Mesenchymal stem cell (in vitro differentiated cells and primary cell): ENCODE measurements around the gene ANO10.
"Not testable (repeated sequence)": the region's sequence is repeated elsewhere in the genome, so short reads cannot be mapped to it uniquely, and the experiment has no call there.

ENCODE experiments used
- DNase-seq: peaks from one replicate; pipeline ENCODE4 v3.0.0-alpha.2; 2013
- H2AFZ ChIP-seq: one replicate; pipeline ENCODE4 v1.6.1; 2013; ENCODE audit warnings: low read depth, mild to moderate bottlenecking, control low read depth, inconsistent platforms, low read length, moderate library complexity
- H2AK5ac ChIP-seq: 2 replicates; pipeline ENCODE4 v1.6.1; 2013; ENCODE audit warnings: low read length, moderate library complexity, mild to moderate bottlenecking, inconsistent platforms; ENCODE audit not compliant: severe bottlenecking
- H2BK120ac ChIP-seq: one replicate; pipeline ENCODE4 v1.6.1; 2013; ENCODE audit warnings: low read depth, mild to moderate bottlenecking, inconsistent platforms, low read length, moderate library complexity
- H2BK12ac ChIP-seq, 2 experiments: one replicate each; pipeline ENCODE4 v1.6.1; 2013; ENCODE audit warnings: inconsistent platforms in 2 of 2, low read length in 2 of 2, mild to moderate bottlenecking in 2 of 2, moderate library complexity in 2 of 2, control low read depth in 1 of 2
- H2BK15ac ChIP-seq: one replicate; pipeline ENCODE4 v1.6.1; 2013; ENCODE audit warnings: mild to moderate bottlenecking, low read depth, inconsistent platforms; ENCODE audit not compliant: poor library complexity, severe bottlenecking
- H2BK5ac ChIP-seq: 2 replicates; pipeline ENCODE4 v1.6.1; 2013; ENCODE audit warnings: low read depth, mild to moderate bottlenecking, low read length, control low read depth, inconsistent platforms; ENCODE audit not compliant: poor library complexity, severe bottlenecking
- H3K14ac ChIP-seq, 2 experiments: one replicate each; pipeline ENCODE4 v1.6.1; 2013; ENCODE audit warnings: inconsistent platforms in 2 of 2, low read length in 2 of 2, control low read depth in 1 of 2, mild to moderate bottlenecking in 1 of 2, moderate library complexity in 1 of 2
- H3K18ac ChIP-seq, 2 experiments: one replicate each; pipeline ENCODE4 v1.6.1; 2013; ENCODE audit warnings: inconsistent platforms in 2 of 2, low read length in 2 of 2, control low read depth in 1 of 2, low read depth in 1 of 2, mild to moderate bottlenecking in 1 of 2
- H3K23ac ChIP-seq, 2 experiments: one replicate each; pipeline ENCODE4 v1.6.1; 2013; ENCODE audit warnings: inconsistent platforms in 2 of 2, low read length in 2 of 2, mild to moderate bottlenecking in 2 of 2, moderate library complexity in 2 of 2, control low read depth in 1 of 2
- H3K27ac ChIP-seq: 2 replicates; pipeline ENCODE4 v1.5.1; 2013; ENCODE audit warnings: mild to moderate bottlenecking, moderate library complexity, low read length, control low read depth, inconsistent platforms; ENCODE audit not compliant: poor library complexity, severe bottlenecking
- H3K27me3 ChIP-seq, 2 experiments: 2 replicates each; pipeline versions ENCODE4 v1.6.1 to v1.7.0; 2013; ENCODE audit warnings: low read length in 2 of 2, mild to moderate bottlenecking in 2 of 2, moderate library complexity in 2 of 2, control low read depth in 1 of 2, inconsistent platforms in 1 of 2; ENCODE audit not compliant: control insufficient read depth in 1 of 2, insufficient read depth in 1 of 2
- H3K36me3 ChIP-seq, 2 experiments: 2 replicates each; pipeline versions ENCODE4 v1.6.1 to v1.7.0; 2013; ENCODE audit warnings: low read length in 2 of 2, control low read depth in 1 of 2, inconsistent platforms in 1 of 2, low read depth in 1 of 2, mild to moderate bottlenecking in 1 of 2; ENCODE audit not compliant: insufficient read depth in 2 of 2, control insufficient read depth in 1 of 2
- H3K4ac ChIP-seq, 2 experiments: one replicate each; pipeline ENCODE4 v1.6.1; 2013; ENCODE audit warnings: inconsistent platforms in 2 of 2, low read length in 2 of 2, mild to moderate bottlenecking in 2 of 2, moderate library complexity in 2 of 2, control low read depth in 1 of 2, low read depth in 1 of 2
- H3K4me1 ChIP-seq: 2 replicates; pipeline ENCODE4 v1.6.1; 2013; ENCODE audit warnings: low read depth, low read length, control low read depth; ENCODE audit not compliant: control insufficient read depth, insufficient read depth
- H3K4me2 ChIP-seq: 2 replicates; pipeline ENCODE4 v1.6.1; 2013; ENCODE audit warnings: low read length, mild to moderate bottlenecking, inconsistent platforms; ENCODE audit not compliant: poor library complexity, severe bottlenecking
- H3K4me3 ChIP-seq, 2 experiments: 2 replicates each; pipeline versions ENCODE4 v1.5.1 to v1.7.0; 2013; ENCODE audit warnings: low read length in 2 of 2, mild to moderate bottlenecking in 2 of 2, control low read depth in 1 of 2, low read depth in 1 of 2; ENCODE audit not compliant: insufficient read depth in 1 of 2
- H3K79me1 ChIP-seq: replicated peaks from 2 replicates; pipeline ENCODE4 v1.6.1; 2013; ENCODE audit warnings: mild to moderate bottlenecking, control low read depth, low read length, inconsistent platforms; ENCODE audit not compliant: poor library complexity, severe bottlenecking
- H3K9ac ChIP-seq: 2 replicates; pipeline ENCODE4 v1.7.0; 2013; ENCODE audit warnings: mild to moderate bottlenecking, low read length, moderate library complexity
- H3K9me3 ChIP-seq: 2 replicates; pipeline ENCODE4 v1.7.0; 2013; ENCODE audit warnings: mild to moderate bottlenecking, low read length; ENCODE audit not compliant: control insufficient read depth
- H4K8ac ChIP-seq: one replicate; pipeline ENCODE4 v1.6.1; 2013; ENCODE audit warnings: inconsistent platforms, mild to moderate bottlenecking, low read length, moderate library complexity
- H4K91ac ChIP-seq: one replicate; pipeline ENCODE4 v1.6.1; 2013; ENCODE audit warnings: mild to moderate bottlenecking, low read length, inconsistent platforms
- WGBS: methylation state at CpG from one replicate; pipeline ENCODE4 v1.1.7; 2013; ENCODE audit warnings: mixed read lengths; 5-methylcytosine and 5-hydroxymethylcytosine counted together

The ANO10 gene

DNA sequence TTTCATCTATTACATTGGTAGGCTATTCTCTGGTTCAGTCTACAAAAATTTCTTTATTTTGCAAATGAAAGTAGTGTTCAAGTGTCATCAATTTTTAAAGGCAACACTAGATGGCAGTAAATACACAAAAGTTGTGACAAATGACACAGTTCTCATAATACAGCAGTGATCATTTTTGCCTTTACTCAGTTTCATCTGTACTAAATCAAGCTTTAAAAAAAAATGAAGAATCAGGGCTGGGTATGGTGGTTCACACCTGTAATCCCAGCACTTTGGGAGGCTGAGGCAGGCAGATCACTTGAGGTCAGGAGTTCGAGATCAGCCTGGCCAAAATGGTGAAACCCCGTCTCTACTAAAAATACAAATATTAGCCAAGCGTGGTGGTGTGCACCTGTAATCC, 77.5 kb downstream of the ANO10 start:
- not testable (repeated sequence) for H3K9me3 ChIP-seq, H2BK12ac ChIP-seq, H3K27me3 ChIP-seq, H4K8ac ChIP-seq, H2BK15ac ChIP-seq, H3K23ac ChIP-seq, H4K91ac ChIP-seq, H2AFZ ChIP-seq, H3K79me1 ChIP-seq, H3K9ac ChIP-seq, H3K14ac ChIP-seq, H3K4me2 ChIP-seq, H2BK5ac ChIP-seq, H3K4me1 ChIP-seq, H3K27ac ChIP-seq, H2AK5ac ChIP-seq, H2BK120ac ChIP-seq, H3K36me3 ChIP-seq, H3K4ac ChIP-seq, H3K4me3 ChIP-seq, H3K18ac ChIP-seq
- WGBS = 95% methylated on average over 3 of the region's 3 CpGs
- DNase-seq = peak; percentile 59

DNA sequence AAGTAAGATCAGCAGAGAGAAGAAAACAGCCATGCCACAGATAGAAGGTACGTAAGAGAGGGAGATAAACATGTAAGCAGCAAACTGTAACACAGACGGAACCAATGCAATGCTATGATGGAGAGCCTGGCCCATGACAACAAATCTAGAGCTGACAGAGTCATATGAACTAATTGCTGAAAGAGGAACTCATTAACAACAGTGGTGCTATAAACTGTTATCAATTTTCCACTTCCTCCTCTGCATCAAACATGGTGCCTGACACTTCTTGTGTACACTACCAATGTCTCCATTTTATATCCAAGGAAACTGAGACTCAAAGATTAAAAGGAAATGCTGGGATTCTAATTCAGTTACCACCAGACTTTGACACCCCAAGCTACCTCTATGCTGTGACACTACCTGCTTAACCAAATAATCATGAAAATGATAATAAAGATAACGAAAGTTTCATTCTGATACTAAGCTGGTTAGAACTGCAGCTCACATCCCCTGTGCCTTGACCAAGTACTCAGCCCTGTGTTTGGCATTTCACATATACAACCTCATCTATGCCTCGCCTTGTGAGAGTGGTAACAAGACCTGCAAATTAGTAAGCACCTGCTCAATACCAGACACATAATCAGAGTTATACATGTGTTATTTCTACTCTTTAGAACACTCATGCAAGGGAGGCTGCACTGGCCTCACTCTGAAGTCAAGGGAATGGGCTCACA, 79.3 kb downstream of the ANO10 start:
- Histone ChIP-seq H2BK12ac (no peak overlapping the region), H2BK5ac (no peak overlapping the region), H3K4me1 (peaks cover 2% of the 10 kb centered on the region), H2BK15ac (no peak overlapping the region), H3K27ac (no peak overlapping the region), H3K36me3 (no peaks in the 10 kb centered on the region), H2AFZ (no peak overlapping the region), H3K9me3 (no peaks in the 10 kb centered on the region), H2AK5ac (no peak overlapping the region), H4K8ac (no peak overlapping the region), H3K9ac (no peak overlapping the region), H3K4ac (no peak overlapping the region), H3K23ac (no peak overlapping the region), H3K14ac (no peak overlapping the region), H3K4me2 (no peak overlapping the region), H3K79me1 (peaks cover 5% of the 10 kb centered on the region), H4K91ac (no peak overlapping the region), H2BK120ac (no peak overlapping the region), H3K18ac (no peak overlapping the region), H3K4me3 (no peak overlapping the region), H3K27me3 (no peaks in the 10 kb centered on the region)
- 92% methylated on average over 4 of the region's 4 CpGs for WGBS
- DNase-seq = no peak

DNA sequence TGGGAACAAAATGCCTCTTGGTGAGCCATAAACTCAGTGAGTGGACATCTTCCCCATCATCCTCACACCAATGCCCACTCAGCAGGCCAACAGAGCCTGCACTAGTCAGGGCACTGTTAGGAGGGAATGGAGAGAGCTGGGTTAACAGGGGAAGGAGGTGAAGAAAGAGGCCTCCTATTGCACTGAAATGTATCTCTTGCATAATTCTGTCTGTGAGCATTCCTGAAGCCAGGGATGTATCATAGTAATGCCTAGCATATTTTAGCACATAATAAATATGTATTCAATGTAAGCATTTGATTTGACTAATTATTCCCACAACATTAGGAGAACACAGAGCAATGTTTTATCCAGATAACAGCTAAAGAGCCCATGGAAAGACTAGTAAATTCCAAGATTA, 81.2 kb downstream of the ANO10 start:
- H3K4me1 ChIP-seq = peaks cover 3% of the 10 kb centered on the region
- no peak overlapping the region for H2BK15ac ChIP-seq
- H3K79me1 ChIP-seq = peaks cover 5% of the 10 kb centered on the region
- no peak overlapping the region for H3K9ac ChIP-seq
- H2BK5ac ChIP-seq = no peak overlapping the region
- no peak overlapping the region for H3K23ac ChIP-seq
- no peak overlapping the region for H4K91ac ChIP-seq
- no peak overlapping the region for H3K18ac ChIP-seq
- H3K4me2 ChIP-seq = no peak overlapping the region
- no peak overlapping the region for H2AFZ ChIP-seq
- no peak overlapping the region for H2AK5ac ChIP-seq
- H4K8ac ChIP-seq = no peak overlapping the region
- H2BK12ac ChIP-seq = no peak overlapping the region
- no peak overlapping the region for H2BK120ac ChIP-seq
- no peak overlapping the region for H3K14ac ChIP-seq
- H3K36me3 ChIP-seq = no peaks in the 10 kb centered on the region
- no peaks in the 10 kb centered on the region for H3K9me3 ChIP-seq
- H3K27me3 ChIP-seq = no peaks in the 10 kb centered on the region
- no peak overlapping the region for H3K27ac ChIP-seq
- H3K4ac ChIP-seq = no peak overlapping the region
- no peak for DNase-seq
- no peak overlapping the region for H3K4me3 ChIP-seq

DNA sequence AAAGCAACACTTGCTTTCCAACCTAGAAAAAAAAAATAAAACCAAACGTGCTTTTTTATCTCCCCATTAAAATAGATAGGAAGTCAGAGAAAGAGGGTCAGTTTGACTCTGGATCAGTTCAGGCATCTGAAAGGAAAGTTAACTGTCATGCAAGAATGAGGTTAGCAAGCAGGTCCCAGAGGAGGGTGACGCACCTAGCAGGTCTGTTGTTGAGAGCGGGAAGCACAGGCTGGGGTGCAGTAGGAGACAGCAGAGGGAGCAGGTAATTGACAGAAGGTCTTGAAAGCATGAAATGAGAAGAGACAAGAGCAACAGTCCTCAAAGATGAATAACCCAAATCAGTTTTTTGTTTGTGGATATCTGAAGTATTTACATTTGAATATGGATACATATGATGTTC, 82.5 kb downstream of the ANO10 start:
- H3K18ac ChIP-seq = no peak overlapping the region
- no peak overlapping the region for H3K27ac ChIP-seq
- no peak overlapping the region for H3K14ac ChIP-seq
- DNase-seq = no peak
- H2BK120ac ChIP-seq = no peak overlapping the region
- no peak overlapping the region for H2AFZ ChIP-seq
- no peak overlapping the region for H3K4ac ChIP-seq
- peaks cover 6% of the 10 kb centered on the region for H3K4me1 ChIP-seq
- WGBS = 97% methylated on average over 2 of the region's 3 CpGs
- no peak overlapping the region for H2BK12ac ChIP-seq
- no peak overlapping the region for H3K23ac ChIP-seq
- no peak overlapping the region for H3K4me3 ChIP-seq
- H4K8ac ChIP-seq = no peak overlapping the region
- no peak overlapping the region for H3K4me2 ChIP-seq
- no peak overlapping the region for H2BK15ac ChIP-seq
- H3K9ac ChIP-seq = no peak overlapping the region
- no peaks in the 10 kb centered on the region for H3K27me3 ChIP-seq
- no peaks in the 10 kb centered on the region for H3K9me3 ChIP-seq
- peaks cover 7% of the 10 kb centered on the region for H3K79me1 ChIP-seq
- no peak overlapping the region for H2AK5ac ChIP-seq
- no peak overlapping the region for H4K91ac ChIP-seq
- H3K36me3 ChIP-seq = no peaks in the 10 kb centered on the region
- H2BK5ac ChIP-seq = no peak overlapping the region
